Esophagus (tissue), 2 donors: ENCODE results near the gene TLCD3A. TPM values are rescaled to one million over a fixed set of nuclear protein-coding genes. Genes with fewer than 3 reads are reported as not detected.
"Not testable (repeated sequence)": the region's sequence is repeated elsewhere in the genome, so short reads cannot be mapped to it uniquely, and the experiment has no call there.

Experiments used
- H3K27ac ChIP-seq, 2 donors: one replicate each; pipeline ENCODE4 v1.5.1; 2013; ENCODE audit warnings: low read depth in 2 of 2, mild to moderate bottlenecking in 2 of 2, inconsistent platforms in 1 of 2, low read length in 1 of 2, moderate library complexity in 1 of 2
- H3K27me3 ChIP-seq, 2 donors: one replicate each; pipeline ENCODE4 v1.6.1; 2013; ENCODE audit warnings: low read length in 2 of 2, control low read depth in 1 of 2, mild to moderate bottlenecking in 1 of 2; ENCODE audit not compliant: insufficient read depth in 2 of 2, control insufficient read depth in 1 of 2
- H3K36me3 ChIP-seq, 2 donors: one replicate each; pipeline ENCODE4 v1.6.1; 2013; ENCODE audit warnings: low read length in 1 of 2; ENCODE audit not compliant: control insufficient read depth in 2 of 2, insufficient read depth in 2 of 2
- H3K4me1 ChIP-seq, 2 donors: one replicate each; pipeline ENCODE4 v1.6.1; 2013; ENCODE audit warnings: low read length in 1 of 2; ENCODE audit not compliant: control insufficient read depth in 2 of 2, insufficient read depth in 2 of 2
- H3K4me3 ChIP-seq, 2 donors: one replicate each; pipeline ENCODE4 v1.5.1; 2013; ENCODE audit warnings: low read length in 2 of 2, mild to moderate bottlenecking in 2 of 2, low read depth in 1 of 2, moderate library complexity in 1 of 2
- H3K9me3 ChIP-seq, 2 donors: one replicate each; pipeline ENCODE4 v1.6.1; 2013; ENCODE audit warnings: mild to moderate bottlenecking in 2 of 2, low read depth in 1 of 2, low read length in 1 of 2, moderate library complexity in 1 of 2; ENCODE audit not compliant: control insufficient read depth in 2 of 2, insufficient read depth in 1 of 2
- WGBS, 2 donors: extraction: QIAGEN DNeasy Blood & Tissue Kit; methylation state at CpG; one replicate each; pipeline ENCODE4 v1.1.7; 2013; 5-methylcytosine and 5-hydroxymethylcytosine counted together
- polyA plus RNA-seq, 2 donors: library from polyadenylated mRNA; stranded (reverse); fragments of 200-250 nt; gene quantifications; one replicate each; pipeline ENCODE4 v1.2.3, GENCODE V29; 2013
- donor health status: healthy with polysubstance abuse.
- donor health status: Bipolar disorder and iron deficiency.

Gene TLCD3A
- polyA plus RNA-seq, 2 donors, result 11.0 to 18.9 TPM

DNA sequence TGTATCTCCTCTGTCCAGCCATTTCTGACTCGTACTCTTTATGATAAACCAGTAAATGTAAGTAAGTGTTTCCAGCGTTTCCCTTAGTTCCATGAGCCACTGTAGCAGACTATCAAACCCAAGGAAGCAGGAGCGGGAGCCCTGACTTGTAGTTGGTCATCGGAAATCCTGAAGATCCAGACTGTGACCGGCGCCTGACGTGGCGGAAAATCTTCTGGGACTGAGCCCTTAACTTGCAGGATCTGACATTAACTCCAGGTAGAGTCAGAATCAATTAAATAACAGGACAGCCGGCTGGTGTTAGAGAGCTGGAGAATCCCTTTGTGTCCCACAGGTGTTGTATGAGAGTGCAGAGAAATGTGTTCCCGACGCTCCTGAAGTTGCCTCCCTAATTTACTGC is 45.7 kb downstream of the TLCD3A start:
- Histone ChIP-seq H3K4me1 (peaks cover 0 to 2% of the 10 kb centered on the region in 2 donors), H3K27me3 (no peaks in the 10 kb centered on the region), H3K36me3 (peaks cover 15 to 18% of the 10 kb centered on the region in 2 donors), H3K9me3 (no peaks in the 10 kb centered on the region), H3K4me3 (no peak overlapping the region), H3K27ac (no peak overlapping the region)
- WGBS, 2 donors, result 95% methylated on average over 11 of the region's 11 CpGs

DNA sequence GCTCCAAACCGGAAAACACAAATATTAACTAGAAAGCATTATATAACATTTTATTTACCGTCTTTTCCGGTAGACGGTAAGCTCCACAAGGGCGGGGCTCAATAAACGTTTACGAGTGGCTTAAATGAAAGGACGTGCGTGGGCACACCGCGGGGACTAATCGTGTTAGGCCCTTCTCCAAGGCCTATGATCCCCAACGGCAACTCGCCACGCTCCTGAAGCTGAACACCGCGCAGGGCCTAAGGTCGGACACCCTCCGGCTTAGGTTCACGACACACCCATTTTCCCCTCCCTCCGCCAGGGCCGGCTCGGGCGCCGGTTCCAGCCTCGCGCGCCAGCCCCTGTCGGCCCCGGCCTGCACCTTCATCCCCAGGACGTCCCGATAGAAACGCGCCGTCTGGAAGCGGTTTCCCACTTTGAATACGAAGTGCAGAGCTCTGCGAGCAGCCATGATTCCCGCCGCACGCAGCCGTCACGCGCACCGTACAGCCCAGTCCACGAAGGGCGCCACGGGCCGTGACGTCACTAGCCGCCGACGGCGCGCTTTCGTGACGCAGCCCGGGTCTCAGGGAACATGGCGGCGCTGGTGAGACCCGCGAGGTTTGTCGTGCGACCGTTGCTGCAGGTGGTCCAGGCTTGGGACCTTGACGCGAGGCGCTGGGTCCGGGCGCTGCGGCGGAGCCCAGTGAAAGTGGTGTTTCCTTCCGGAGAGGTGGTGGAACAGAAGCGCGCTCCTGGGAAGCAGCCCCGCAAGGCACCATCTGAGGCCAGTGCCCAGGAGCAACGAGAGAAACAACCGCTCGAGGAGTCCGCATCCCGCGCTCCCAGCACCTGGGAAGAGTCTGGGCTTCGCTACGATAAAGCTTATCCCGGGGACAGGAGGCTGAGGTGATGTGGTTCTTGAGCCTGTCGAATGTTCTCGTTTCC is 49.7 kb downstream of the TLCD3A start, which contains the start of the genes GLOD4 and MRM3:
Gene GLOD4, minus strand, starts transcription at position 476 of the 927 bp plus-strand sequence. Its CDS starts 25 bp downstream, at position 451.
Gene MRM3, plus strand, starts transcription at position 549 of the 927 bp plus-strand sequence. Its CDS starts 26 bp downstream, at position 575.
- Histone ChIP-seq H3K27ac (peak within 1 kb of the TSS; percentile 88 to 97), H3K4me3 (peak within 1 kb of the TSS; percentile 76 to 100), H3K36me3 (peaks cover 2 to 7% of the 10 kb centered on the region in 2 donors), H3K9me3 (no peaks in the 10 kb centered on the region), H3K4me1 (peaks cover 0 to 6% of the 10 kb centered on the region in 2 donors), H3K27me3 (no peaks in the 10 kb centered on the region)
- WGBS, 2 donors, result 0% methylated on average over 87 of the region's 87 CpGs

DNA sequence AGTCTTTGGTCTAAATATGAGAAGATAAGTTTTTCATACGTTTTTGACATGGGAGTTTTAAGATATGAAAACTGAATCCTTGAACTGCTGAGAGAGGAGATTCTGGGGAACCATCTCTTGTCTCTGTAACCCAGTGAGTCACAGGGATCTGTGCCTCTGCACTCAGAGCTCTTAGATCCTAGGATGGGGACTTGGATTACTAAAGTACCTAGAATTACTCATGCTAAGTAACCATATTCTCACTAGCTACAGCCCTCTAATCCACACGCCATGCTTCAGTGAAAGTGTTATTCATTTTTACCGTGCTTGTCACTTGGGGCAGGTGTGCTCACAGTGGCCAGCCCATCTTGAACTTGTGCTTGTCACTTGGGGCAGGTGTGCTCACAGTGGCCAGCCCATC is 51.7 kb downstream of the TLCD3A start:
- 55 to 56% methylated on average over 3 of the region's 3 CpGs for WGBS, 2 donors
- no peak overlapping the region for H3K4me3 ChIP-seq
- H3K36me3 ChIP-seq, result peaks cover 5 to 8% of the 10 kb centered on the region in 2 donors
- no peaks in the 10 kb centered on the region for H3K9me3 ChIP-seq
- H3K27me3 ChIP-seq, result no peaks in the 10 kb centered on the region
- H3K4me1 ChIP-seq, result peaks cover 0 to 10% of the 10 kb centered on the region in 2 donors
- H3K27ac ChIP-seq, result peak overlapping the region in 1 of 2 donors; percentile 40

DNA sequence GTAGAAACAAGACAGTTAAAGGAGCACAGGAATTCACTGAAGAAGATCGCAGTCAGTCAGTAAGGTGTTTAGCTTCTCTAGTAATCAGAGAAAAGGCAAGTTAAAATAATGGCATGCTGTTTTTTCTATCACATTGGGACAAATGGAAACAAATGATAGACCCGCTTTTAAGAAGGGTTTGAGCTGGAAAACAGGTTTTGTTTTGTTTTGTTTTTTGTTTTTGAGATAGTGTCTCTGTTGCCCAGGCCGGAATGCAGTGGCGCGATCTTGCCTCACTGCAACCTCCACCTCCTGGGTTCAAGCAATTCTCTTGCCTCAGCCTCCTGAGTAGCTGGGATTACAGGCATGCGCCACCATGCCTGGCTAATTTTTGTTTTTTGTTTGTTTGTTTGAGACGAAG is 53.5 kb downstream of the TLCD3A start:
- peaks cover 0 to 14% of the 10 kb centered on the region in 2 donors for H3K4me1 ChIP-seq
- not testable (repeated sequence) for H3K27me3 ChIP-seq, H3K4me3 ChIP-seq, H3K36me3 ChIP-seq, H3K9me3 ChIP-seq, H3K27ac ChIP-seq
- 92 to 98% methylated on average over 7 of the region's 7 CpGs for WGBS, 2 donors

DNA sequence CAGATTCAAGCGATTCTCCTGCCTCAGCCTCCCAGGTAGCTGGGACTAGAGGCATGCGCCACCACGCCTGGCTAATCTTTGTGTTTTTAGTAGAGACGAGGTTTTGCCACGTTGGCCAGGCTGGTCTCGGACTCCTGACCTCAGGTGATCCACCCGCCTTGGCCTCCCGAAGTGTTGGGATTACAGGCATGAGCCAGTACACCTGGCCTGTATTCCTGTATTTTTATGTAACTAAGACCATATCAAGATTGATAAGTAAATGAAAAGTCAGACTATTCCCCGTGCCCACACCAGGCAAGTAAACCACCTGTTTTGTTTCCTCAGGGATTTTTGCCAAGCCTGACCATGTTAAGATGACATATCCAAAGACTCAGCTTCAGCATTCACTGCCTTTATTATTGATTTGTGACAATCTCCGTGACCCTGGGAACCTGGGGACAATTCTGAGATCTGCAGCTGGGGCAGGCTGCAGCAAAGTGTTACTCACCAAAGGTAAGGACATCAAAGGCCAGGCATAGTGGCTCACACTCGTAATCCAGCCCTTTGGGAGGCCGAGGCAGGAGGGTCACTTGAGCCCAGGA is 55.3 kb downstream of the TLCD3A start:
- Histone ChIP-seq H3K27me3 (no peaks in the 10 kb centered on the region), H3K4me3 (no peak overlapping the region), H3K36me3 (peaks cover 5 to 15% of the 10 kb centered on the region in 2 donors), H3K4me1 (peaks cover 0 to 15% of the 10 kb centered on the region in 2 donors), H3K9me3 (no peaks in the 10 kb centered on the region), H3K27ac (peak overlapping the region; percentile 8 to 52)
- WGBS, 2 donors, result 73 to 88% methylated on average over 12 of the region's 12 CpGs

DNA sequence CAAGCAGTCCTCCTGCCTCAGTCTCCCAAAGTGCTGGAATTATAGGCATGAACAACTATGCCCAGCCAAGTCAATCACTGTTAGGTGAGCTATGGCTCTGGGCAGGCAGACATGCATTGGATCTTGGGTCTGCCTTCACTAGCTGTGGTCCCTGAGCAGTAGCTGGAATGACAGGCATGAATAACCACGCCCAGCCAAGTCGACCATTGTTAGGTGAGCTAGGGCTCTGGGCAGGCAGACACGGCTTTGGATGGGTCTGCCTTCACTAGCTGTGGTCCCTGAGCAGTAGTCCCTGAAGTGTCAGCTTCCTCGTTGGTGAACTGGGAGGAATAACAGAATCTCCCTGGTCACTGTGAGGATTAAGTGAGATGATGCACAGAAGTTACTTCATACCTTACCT is 56.2 kb downstream of the TLCD3A start:
- Histone ChIP-seq H3K4me1 (peaks cover 0 to 9% of the 10 kb centered on the region in 2 donors), H3K27me3 (no peaks in the 10 kb centered on the region), H3K9me3 (no peaks in the 10 kb centered on the region), H3K4me3 (no peak overlapping the region), H3K36me3 (peaks cover 5 to 15% of the 10 kb centered on the region in 2 donors), H3K27ac (peak overlapping the region; percentile 86 to 97)
- 68 to 80% methylated on average over 4 of the region's 4 CpGs for WGBS, 2 donors

DNA sequence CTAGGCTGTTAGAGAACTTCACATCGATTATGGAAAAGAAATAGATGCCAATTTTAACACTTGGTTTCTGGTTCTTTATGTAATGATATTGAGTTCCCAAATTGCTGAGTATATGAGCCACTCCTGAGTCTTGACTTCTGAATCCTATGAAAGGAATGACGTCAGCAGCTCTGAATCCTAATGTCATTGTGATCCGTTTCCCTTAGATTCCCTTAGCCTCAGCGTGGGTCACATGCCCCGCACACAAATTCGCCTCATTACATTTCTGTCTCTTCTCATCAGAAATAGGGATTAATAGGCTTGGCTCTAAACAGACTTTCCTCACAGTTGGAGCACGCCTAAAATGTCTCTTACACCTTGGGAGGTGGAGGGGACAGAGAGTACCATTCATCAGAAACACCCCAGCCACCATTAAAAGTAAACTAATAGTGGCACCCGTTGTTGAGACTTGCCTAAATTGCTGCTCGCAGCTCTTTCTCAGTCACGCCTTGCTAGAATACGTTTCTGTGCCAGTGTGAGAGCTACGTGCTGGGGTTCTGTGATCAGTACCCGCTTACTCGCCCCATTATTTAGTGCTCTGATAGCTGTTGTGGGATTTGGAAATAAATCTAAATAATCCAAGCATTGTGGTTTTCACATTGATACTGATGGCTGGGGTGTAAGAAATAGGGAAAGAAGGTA is 56.9 kb downstream of the TLCD3A start:
- no peaks in the 10 kb centered on the region for H3K9me3 ChIP-seq
- peaks cover 5 to 15% of the 10 kb centered on the region in 2 donors for H3K36me3 ChIP-seq
- WGBS, 2 donors, result 55 to 61% methylated on average over 14 of the region's 14 CpGs
- peaks cover 0 to 9% of the 10 kb centered on the region in 2 donors for H3K4me1 ChIP-seq
- H3K4me3 ChIP-seq, result no peak overlapping the region
- H3K27ac ChIP-seq, result peak overlapping the region; percentile 86 to 97
- H3K27me3 ChIP-seq, result no peaks in the 10 kb centered on the region

DNA sequence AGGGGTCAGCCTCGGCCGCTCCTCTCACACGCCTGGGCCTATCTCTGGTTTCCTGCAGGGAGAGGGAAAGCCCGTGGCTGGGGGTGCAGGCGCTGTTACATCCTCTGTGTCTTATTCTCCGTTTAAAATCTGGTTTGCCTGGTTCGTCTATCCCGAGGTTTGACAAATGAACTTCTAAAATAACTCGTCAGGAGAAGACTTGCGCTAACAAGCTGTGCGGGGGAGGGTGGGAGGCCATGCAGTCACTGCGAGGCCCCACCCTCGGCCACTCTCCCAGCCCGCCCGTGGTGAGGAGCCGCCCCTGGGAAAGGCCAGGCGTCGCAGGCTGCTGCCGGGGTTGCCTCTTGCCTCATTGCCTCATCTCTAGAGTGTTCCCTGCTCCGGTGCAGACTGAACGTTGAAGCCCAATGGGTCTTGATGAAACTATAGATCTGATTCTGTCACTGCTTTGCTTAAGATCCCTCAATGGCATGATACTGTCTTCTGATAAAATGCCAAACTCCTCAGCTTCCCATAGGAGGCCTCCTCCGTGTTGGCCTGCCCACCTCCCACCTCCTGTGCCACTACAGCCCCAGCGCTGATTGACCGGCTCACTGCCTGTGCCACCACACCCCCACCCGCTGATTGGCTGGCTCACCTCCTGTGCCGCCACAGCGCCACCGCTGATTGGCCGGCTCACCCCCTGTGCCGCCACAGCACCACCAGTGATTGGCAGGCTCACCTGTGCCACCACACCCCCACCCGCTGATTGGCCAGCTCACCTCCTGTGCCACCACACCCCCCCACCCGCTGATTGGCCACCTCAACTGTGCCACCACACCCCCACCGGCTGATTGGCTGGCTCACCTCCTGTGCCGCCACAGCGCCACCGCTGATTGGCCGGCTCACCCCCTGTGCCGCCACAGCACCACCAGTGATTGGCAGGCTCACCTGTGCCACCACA is 57.8 kb downstream of the TLCD3A start:
- WGBS, 2 donors, result 38 to 49% methylated on average over 31 to 38 of the region's 38 CpGs
- not testable (repeated sequence) for H3K9me3 ChIP-seq, H3K4me1 ChIP-seq, H3K27me3 ChIP-seq
- Histone ChIP-seq H3K27ac (peak overlapping the region; percentile 86 to 97), H3K36me3 (peaks cover 5 to 15% of the 10 kb centered on the region in 2 donors), H3K4me3 (peak overlapping the region in 1 of 2 donors; percentile 9)
